K562 (cell line): ENCODE data around the gene FAM53A. TPM values are rescaled to one million over a fixed set of nuclear protein-coding genes. Genes with fewer than 3 reads are reported as not detected.

Experiments used
- CBX1 ChIP-seq: sonication (generic); IDR thresholded peaks from 2 replicates; pipeline ENCODE4 v1.6.1; 2016; ENCODE audit warnings: antibody characterized with exemption, low read depth, mild to moderate bottlenecking
- CC2D1A ChIP-seq: fragments of 450-650 bp; IDR thresholded peaks from 2 replicates; pipeline ENCODE4 v1.6.1; 2017; ENCODE audit warnings: mild to moderate bottlenecking
- CTCF ChIP-seq, 3 experiments: IDR thresholded peaks in 2 of 3; conservative IDR thresholded peaks in 1 of 3; 2 replicates each; pipeline ENCODE4 v1.5.1; 2011 to 2012; ENCODE audit warnings: low read length in 3 of 3, mild to moderate bottlenecking in 3 of 3, control low read depth in 2 of 3, improper control_type of control experiment in 1 of 3, inconsistent platforms in 1 of 3, low read depth in 1 of 3, mixed read lengths in 1 of 3, moderate library complexity in 1 of 3; ENCODE audit not compliant: insufficient read depth in 2 of 3
- ETV5 ChIP-seq: sonication (generic); formaldehyde crosslinking; IDR thresholded peaks from 2 replicates; pipeline ENCODE4 v1.4.0; 2020; ENCODE audit warnings: low read depth, mild to moderate bottlenecking, missing genetic modification reagents
- HNRNPH1 ChIP-seq: fragments of 200-400 bp; formaldehyde crosslinking; optimal IDR thresholded peaks from 2 replicates; pipeline ENCODE3; 2017; ENCODE audit warnings: low read depth, mild to moderate bottlenecking, low read length, moderate library complexity
- KLF13 ChIP-seq: fragments of 450-650 bp; IDR thresholded peaks from 2 replicates; pipeline ENCODE4 v1.6.1; 2016; ENCODE audit warnings: missing genetic modification characterization, low read depth, mild to moderate bottlenecking, missing compliant biosample characterization, moderate library complexity, borderline replicate concordance
- KLF16 ChIP-seq: IDR thresholded peaks from 2 replicates; pipeline ENCODE4 v1.6.1; 2016; ENCODE audit warnings: antibody characterized with exemption
- POLR2AphosphoS5 ChIP-seq: IDR thresholded peaks from 2 replicates; pipeline ENCODE4 v1.6.1; 2011; ENCODE audit warnings: mild to moderate bottlenecking, low read depth, low read length, moderate library complexity; ENCODE audit not compliant: control insufficient read depth, insufficient read depth
- RB1 ChIP-seq: fragments of 450-650 bp; IDR thresholded peaks from 2 replicates; pipeline ENCODE4 v1.6.1; 2017; ENCODE audit warnings: low read depth, mild to moderate bottlenecking
- RBFOX2 ChIP-seq: fragments of 200-400 bp; formaldehyde crosslinking; IDR thresholded peaks from 2 replicates; pipeline ENCODE4 v1.6.1; 2017; ENCODE audit warnings: low read depth, mild to moderate bottlenecking, low read length, moderate library complexity
- SMARCA5 ChIP-seq: fragments of 450-650 bp; IDR thresholded peaks from 2 replicates; pipeline ENCODE4 v1.6.1; 2016
- TBP ChIP-seq: optimal IDR thresholded peaks from 2 replicates; pipeline ENCODE3; 2011; ENCODE audit warnings: low read depth, low read length, improper control_type of control experiment
- ZBTB7A ChIP-seq: IDR thresholded peaks from 2 replicates; pipeline ENCODE4 v1.6.1; 2011; ENCODE audit warnings: low read depth, mild to moderate bottlenecking, low read length, moderate library complexity, borderline replicate concordance; ENCODE audit not compliant: control insufficient read depth
- ZFX ChIP-seq: sonication (generic); formaldehyde crosslinking; IDR thresholded peaks from 2 replicates; pipeline ENCODE4 v1.8.0; 2022; ENCODE audit warnings: mild to moderate bottlenecking, missing genetic modification reagents, moderate library complexity
- polyA plus RNA-seq, 8 experiments: library from polyadenylated mRNA; depleted of rRNA in 4 of 8; stranded (reverse) in 5 of 8; unstranded in 3 of 8; fragments of >200 nt; fragmentation: Nextera tagmentation in 2 of 8; fragmentation: Illumina TruSeq in 1 of 8; extraction: Ambion mirVana in 2 of 8; extraction: Trizol in 1 of 8; gene quantifications; 2 replicates each; pipeline versions ENCODE4 v1.2.1 to v1.2.3, GENCODE V29; 2011 to 2014; ENCODE audit warnings: inconsistent platforms in 1 of 8, missing spikeins in 1 of 8
- total RNA-seq, 7 experiments: library from RNA; depleted of rRNA in 6 of 7; stranded (reverse); fragments of >200 nt in 6 of 7; fragmentation: Illumina TruSeq in 2 of 7; extraction: Trizol in 2 of 7; gene quantifications; 2 replicates each; pipeline versions ENCODE4 v1.2.1 to v1.2.3, GENCODE V29; 2011 to 2021; ENCODE audit warnings: low replicate concordance in 1 of 7
- TF ChIP-seq, protein P1 (sequence below): sonication (generic); formaldehyde crosslinking; IDR thresholded peaks from 2 replicates; pipeline ENCODE4 v1.8.1; 2022; ENCODE audit warnings: missing genetic modification reagents
- TF ChIP-seq, protein P2 (sequence below), 2 experiments: fragments of 450-650 bp; IDR thresholded peaks; 2 replicates each; pipeline ENCODE4 v1.6.1; 2016; ENCODE audit warnings: mild to moderate bottlenecking in 2 of 2, borderline replicate concordance in 1 of 2, low read depth in 1 of 2, moderate library complexity in 1 of 2

Gene FAM53A
- total and polyA plus RNA-seq, 9 of the 15 experiments (the other 6 are each of a cell fraction or from before 2014, with no cell fraction given): 0.53 to 2.7 (median 1.4) TPM; not detected in 2

GRCh38 chr4:1628892-1629698 lies 55.0 kb downstream of the FAM53A start (continued):
- TF ChIP-seq ZBTB7A (peak; percentile 79), TBP (no peak), POLR2AphosphoS5 (no peak), KLF13 (tag) (no peak), ZFX (CRISPR knock-in tag) (peak; percentile 51; the same call in 1 of the 2 replicates), RBFOX2 (0 out of 2 replicates have a peak, but pooled peaks have one; percentile 18), RB1 (peak; percentile 48; the same call in 1 of the 2 replicates), KLF16 (0 out of 2 replicates have a peak, but pooled peaks have one; percentile 33), SMARCA5 (no peak), CBX1 (0 out of 2 replicates have a peak, but pooled peaks have one; percentile 27), CTCF (IDR thresholded peaks at IDR 0.05 in 2 of 3, conservative IDR thresholded peaks at IDR 0.05 in 1 of 3; ENCODE audit: insufficient read depth in 2 of 3, low read depth in 1 of 3, low read length in 3 of 3) (peak; percentile 88 to 94 (median 91)), CC2D1A (peak; percentile 37; the same call in 1 of the 2 replicates), HNRNPH1 (no peak), ETV5 (CRISPR knock-in tag) (no peak)
- TF ChIP-seq, protein P1, sequence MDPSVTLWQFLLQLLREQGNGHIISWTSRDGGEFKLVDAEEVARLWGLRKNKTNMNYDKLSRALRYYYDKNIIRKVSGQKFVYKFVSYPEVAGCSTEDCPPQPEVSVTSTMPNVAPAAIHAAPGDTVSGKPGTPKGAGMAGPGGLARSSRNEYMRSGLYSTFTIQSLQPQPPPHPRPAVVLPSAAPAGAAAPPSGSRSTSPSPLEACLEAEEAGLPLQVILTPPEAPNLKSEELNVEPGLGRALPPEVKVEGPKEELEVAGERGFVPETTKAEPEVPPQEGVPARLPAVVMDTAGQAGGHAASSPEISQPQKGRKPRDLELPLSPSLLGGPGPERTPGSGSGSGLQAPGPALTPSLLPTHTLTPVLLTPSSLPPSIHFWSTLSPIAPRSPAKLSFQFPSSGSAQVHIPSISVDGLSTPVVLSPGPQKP: no peak
- TF ChIP-seq, protein P2, sequence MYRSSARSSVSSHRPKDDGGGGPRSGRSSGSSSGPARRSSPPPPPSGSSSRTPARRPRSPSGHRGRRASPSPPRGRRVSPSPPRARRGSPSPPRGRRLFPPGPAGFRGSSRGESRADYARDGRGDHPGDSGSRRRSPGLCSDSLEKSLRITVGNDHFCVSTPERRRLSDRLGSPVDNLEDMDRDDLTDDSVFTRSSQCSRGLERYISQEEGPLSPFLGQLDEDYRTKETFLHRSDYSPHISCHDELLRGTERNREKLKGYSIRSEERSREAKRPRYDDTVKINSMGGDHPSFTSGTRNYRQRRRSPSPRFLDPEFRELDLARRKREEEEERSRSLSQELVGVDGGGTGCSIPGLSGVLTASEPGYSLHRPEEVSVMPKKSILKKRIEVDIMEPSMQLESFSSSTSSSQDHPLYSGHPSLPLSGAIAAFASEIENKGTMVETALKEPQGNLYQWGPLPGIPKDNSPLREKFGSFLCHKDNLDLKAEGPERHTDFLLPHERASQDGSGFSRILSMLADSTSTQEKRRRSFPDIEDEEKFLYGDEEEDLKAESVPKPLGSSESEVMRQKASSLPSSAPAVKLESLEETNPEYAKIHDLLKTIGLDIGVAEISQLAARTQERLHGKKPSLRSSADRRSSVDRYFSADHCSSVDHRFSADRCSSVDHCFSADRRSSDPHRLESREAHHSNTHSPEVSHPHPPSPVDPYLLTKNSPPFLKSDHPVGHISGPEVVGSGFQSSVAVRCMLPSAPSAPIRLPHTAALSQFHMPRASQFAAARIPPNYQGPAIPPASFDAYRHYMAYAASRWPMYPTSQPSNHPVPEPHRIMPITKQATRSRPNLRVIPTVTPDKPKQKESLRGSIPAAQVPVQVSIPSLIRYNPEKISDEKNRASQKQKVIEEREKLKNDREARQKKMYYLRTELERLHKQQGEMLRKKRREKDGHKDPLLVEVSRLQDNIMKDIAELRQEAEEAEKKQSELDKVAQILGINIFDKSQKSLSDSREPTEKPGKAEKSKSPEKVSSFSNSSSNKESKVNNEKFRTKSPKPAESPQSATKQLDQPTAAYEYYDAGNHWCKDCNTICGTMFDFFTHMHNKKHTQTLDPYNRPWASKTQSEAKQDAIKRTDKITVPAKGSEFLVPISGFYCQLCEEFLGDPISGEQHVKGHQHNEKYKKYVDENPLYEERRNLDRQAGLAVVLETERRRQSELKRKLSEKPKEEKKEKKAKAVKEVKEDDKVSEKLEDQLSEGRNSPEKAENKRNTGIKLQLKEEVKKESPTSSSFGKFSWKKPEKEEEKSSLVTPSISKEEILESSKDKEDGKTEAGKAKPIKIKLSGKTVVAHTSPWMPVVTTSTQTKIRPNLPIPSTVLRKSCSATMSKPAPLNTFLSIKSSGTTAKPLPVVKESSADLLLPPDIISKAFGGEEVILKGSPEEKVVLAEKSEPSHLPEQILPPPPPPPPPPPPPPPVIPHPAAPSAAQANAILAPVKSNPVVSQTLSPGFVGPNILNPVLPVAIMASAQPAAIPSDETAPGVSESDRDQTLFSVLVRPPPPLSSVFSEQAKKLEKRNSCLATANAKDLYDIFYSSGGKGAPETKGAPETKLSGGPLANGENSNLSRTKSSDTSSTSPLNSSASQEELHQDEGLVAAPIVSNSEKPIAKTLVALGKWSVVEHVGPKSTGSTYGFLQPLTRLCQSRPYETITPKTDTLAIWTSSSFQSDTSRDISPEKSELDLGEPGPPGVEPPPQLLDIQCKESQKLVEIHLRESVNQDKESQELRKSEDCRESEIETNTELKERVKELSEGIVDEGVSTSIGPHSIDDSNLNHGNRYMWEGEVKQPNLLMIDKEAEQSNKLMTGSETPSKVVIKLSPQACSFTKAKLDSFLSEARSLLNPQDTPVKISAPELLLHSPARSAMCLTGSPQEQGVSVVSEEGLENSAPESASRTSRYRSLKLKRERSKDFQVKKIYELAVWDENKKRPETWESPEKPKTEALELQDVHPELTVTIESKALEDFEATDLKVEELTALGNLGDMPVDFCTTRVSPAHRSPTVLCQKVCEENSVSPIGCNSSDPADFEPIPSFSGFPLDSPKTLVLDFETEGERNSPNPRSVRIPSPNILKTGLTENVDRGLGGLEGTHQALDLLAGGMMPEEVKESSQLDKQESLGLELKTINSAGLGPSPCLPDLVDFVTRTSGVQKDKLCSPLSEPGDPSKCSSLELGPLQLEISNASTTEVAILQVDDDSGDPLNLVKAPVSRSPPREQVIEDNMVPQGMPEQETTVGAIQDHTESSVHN (IDR thresholded peaks at IDR 0.05; ENCODE audit: borderline replicate concordance in 1 of 2, low read depth in 1 of 2): no peak
